IMR-90 (cell line): ENCODE results near the gene SSH2. TPM values are rescaled to one million over a fixed set of nuclear protein-coding genes. Genes with fewer than 3 reads are reported as not detected.
A peak's percentile ranks its signal among the peaks of the same experiment; 100 is the strongest.

Source experiments
- ATAC-seq: fragments of 200-7000 bp; cut with Tn5 transposase; 2 replicates; pipeline ENCODE4 v1.9.1; 2020; ENCODE audit warnings: low read depth, mild to moderate bottlenecking, moderate library complexity
- BruUV-seq: library from RNA; stranded (reverse); fragments of 400-500 nt; replicated peaks from 2 replicates; lab custom pipeline; 2021; lab: Mats Ljungman, UMichigan
- CTCF ChIA-PET: fragments of 300-600 bp; formaldehyde crosslinking; extraction: SDS; loops from one replicate; lab custom pipeline; 2021; ENCODE audit warnings: antibody characterized with exemption; lab: Yijun Ruan, JAX
- POLR2A ChIA-PET: fragments of 300-600 bp; sonication (Branson Sonifier 250); formaldehyde crosslinking; loops from one replicate; lab custom pipeline; 2022; ENCODE audit warnings: antibody characterized with exemption; ENCODE audit not compliant: unreplicated experiment; lab: Charles Lee
- DNase-seq: peaks from one replicate; pipeline ENCODE4 v3.0.0; 2013
- H2AFZ ChIP-seq: replicated peaks from 2 replicates; pipeline ENCODE3; 2013; ENCODE audit warnings: low read length, mild to moderate bottlenecking; ENCODE audit not compliant: poor library complexity
- H2AK5ac ChIP-seq: 2 replicates; pipeline ENCODE4 v1.6.1; 2013; ENCODE audit warnings: low read depth, low read length, inconsistent platforms
- H2AK9ac ChIP-seq: replicated peaks from 2 replicates; pipeline ENCODE3; 2013; ENCODE audit warnings: mild to moderate bottlenecking, low read depth, low read length, moderate library complexity; ENCODE audit not compliant: poor library complexity
- H2BK120ac ChIP-seq: 2 replicates; pipeline ENCODE4 v1.6.1; 2013; ENCODE audit warnings: low read depth, low read length, inconsistent platforms
- H2BK15ac ChIP-seq: 3 replicates; pipeline ENCODE4 v1.6.1; 2013; ENCODE audit warnings: low read depth, low read length, inconsistent platforms
- H2BK20ac ChIP-seq: 2 replicates; pipeline ENCODE4 v1.6.1; 2013; ENCODE audit warnings: low read depth, mild to moderate bottlenecking, inconsistent platforms, low read length, moderate library complexity
- H2BK5ac ChIP-seq: 2 replicates; pipeline ENCODE4 v1.6.1; 2013; ENCODE audit warnings: mild to moderate bottlenecking, low read depth, low read length, inconsistent platforms; ENCODE audit not compliant: poor library complexity, severe bottlenecking
- H3K14ac ChIP-seq: replicated peaks from 2 replicates; pipeline ENCODE4 v1.6.1; 2013; ENCODE audit warnings: low read depth, low read length, inconsistent platforms
- H3K18ac ChIP-seq: 2 replicates; pipeline ENCODE4 v1.6.1; 2013; ENCODE audit warnings: low read depth, low read length, control low read depth
- H3K23ac ChIP-seq: 2 replicates; pipeline ENCODE4 v1.6.1; 2013; ENCODE audit warnings: low read depth, low read length, inconsistent platforms
- H3K27ac ChIP-seq: 2 replicates; pipeline ENCODE4 v1.5.1; 2013; ENCODE audit warnings: mild to moderate bottlenecking, control low read depth, low read length; ENCODE audit not compliant: insufficient read depth
- H3K27me3 ChIP-seq: 2 replicates; pipeline ENCODE4 v1.6.1; 2013; ENCODE audit warnings: low read length; ENCODE audit not compliant: control insufficient read depth, insufficient read depth
- H3K36me3 ChIP-seq: 2 replicates; pipeline ENCODE4 v1.6.1; 2013; ENCODE audit warnings: low read length, mixed read lengths; ENCODE audit not compliant: control insufficient read depth, insufficient read depth
- H3K4ac ChIP-seq: 2 replicates; pipeline ENCODE4 v1.6.1; 2013; ENCODE audit warnings: low read depth, low read length, inconsistent platforms
- H3K4me1 ChIP-seq: 2 replicates; pipeline ENCODE4 v1.6.1; 2013; ENCODE audit warnings: low read length, mixed read lengths; ENCODE audit not compliant: control insufficient read depth, insufficient read depth
- H3K4me2 ChIP-seq: 2 replicates; pipeline ENCODE4 v1.6.1; 2013; ENCODE audit warnings: low read depth, mild to moderate bottlenecking, control low read depth, low read length, moderate library complexity
- H3K4me3 ChIP-seq: 2 replicates; pipeline ENCODE4 v1.5.1; 2013; ENCODE audit warnings: low read depth, mild to moderate bottlenecking, control low read depth, low read length, moderate library complexity; ENCODE audit not compliant: insufficient read depth
- H3K56ac ChIP-seq: 2 replicates; pipeline ENCODE4 v1.6.1; 2013; ENCODE audit warnings: low read length, inconsistent platforms; ENCODE audit not compliant: insufficient read depth; ENCODE audit errors: extremely low read depth
- H3K79me1 ChIP-seq, 2 experiments: 2 replicates each; pipeline ENCODE4 v1.6.1; 2013; ENCODE audit warnings: low read length in 2 of 2, inconsistent platforms in 1 of 2, low read depth in 1 of 2
- H3K9ac ChIP-seq: 2 replicates; pipeline ENCODE4 v1.6.1; 2013; ENCODE audit warnings: low read depth, low read length, control low read depth
- H3K9me1 ChIP-seq: 2 replicates; pipeline ENCODE4 v1.6.1; 2013; ENCODE audit warnings: low read length, inconsistent platforms; ENCODE audit not compliant: insufficient read depth
- H3K9me3 ChIP-seq: 2 replicates; pipeline ENCODE4 v1.6.1; 2013; ENCODE audit warnings: low read length; ENCODE audit not compliant: control insufficient read depth, insufficient read depth
- H4K20me1 ChIP-seq: 2 replicates; pipeline ENCODE4 v1.6.1; 2013; ENCODE audit warnings: low read length, inconsistent platforms; ENCODE audit not compliant: insufficient read depth
- H4K5ac ChIP-seq: 2 replicates; pipeline ENCODE4 v1.6.1; 2013; ENCODE audit warnings: mild to moderate bottlenecking, low read depth, low read length, control low read depth
- H4K8ac ChIP-seq, 2 experiments: 2 replicates each; pipeline ENCODE4 v1.6.1; 2013; ENCODE audit warnings: low read depth in 2 of 2, low read length in 2 of 2, control low read depth in 1 of 2, inconsistent platforms in 1 of 2
- H4K91ac ChIP-seq: 2 replicates; pipeline ENCODE4 v1.6.1; 2013; ENCODE audit warnings: low read depth, low read length, inconsistent platforms; ENCODE audit not compliant: insufficient read depth
- BHLHE40 ChIP-seq: fragments of 150-350 bp; IDR thresholded peaks from 2 replicates; pipeline ENCODE4 v1.6.1; 2016; ENCODE audit warnings: mild to moderate bottlenecking, low read depth, low read length
- CHD1 ChIP-seq: IDR thresholded peaks from 2 replicates; pipeline ENCODE4 v1.6.1; 2012; ENCODE audit warnings: low read depth, low read length, improper control_type of control experiment
- MAZ ChIP-seq: IDR thresholded peaks from 2 replicates; pipeline ENCODE4 v1.6.1; 2012; ENCODE audit warnings: low read depth, mild to moderate bottlenecking, low read length, improper control_type of control experiment, moderate library complexity, borderline replicate concordance
- NFE2L2 ChIP-seq: fragments of 150-350 bp; IDR thresholded peaks from 2 replicates; pipeline ENCODE4 v1.6.1; 2016; ENCODE audit warnings: low read depth, mild to moderate bottlenecking, low read length
- POLR2A ChIP-seq: IDR thresholded peaks from 2 replicates; pipeline ENCODE4 v1.6.1; 2012; ENCODE audit warnings: mild to moderate bottlenecking, low read depth, low read length
- RAD21 ChIP-seq: IDR thresholded peaks from 2 replicates; pipeline ENCODE4 v1.6.1; 2012; ENCODE audit warnings: low read length, improper control_type of control experiment
- SMC3 ChIP-seq: fragments of 150-350 bp; IDR thresholded peaks from 2 replicates; pipeline ENCODE4 v1.6.1; 2016; ENCODE audit warnings: low read depth, mild to moderate bottlenecking, antibody characterized with exemption, low read length, moderate library complexity
- WGBS, 2 experiments: methylation state at CpG; one replicate each; pipeline versions ENCODE4 v1.1.5 to v1.1.7; 2013; ENCODE audit warnings: missing lambda C conversion rate in 2 of 2; ENCODE audit not compliant: insufficient read length in 1 of 2; ENCODE audit errors: extremely low coverage in 2 of 2; 5-methylcytosine and 5-hydroxymethylcytosine counted together
- dilution Hi-C: fragments of 300-500 bp; cut with HindIII; formaldehyde crosslinking; loops from one replicate; pipeline ENCODE4 v1.14.3; 2018; ENCODE audit warnings: low sequenced_read_pairs; ENCODE audit not compliant: unreplicated experiment
- in situ Hi-C: fragments of 300-500 bp; cut with MboI; formaldehyde crosslinking; loops from 3 replicates; pipeline ENCODE4 v1.14.3; 2019; ENCODE audit warnings: low sequenced_read_pairs, inconsistent platforms, mixed read lengths
- intact Hi-C: fragments of 100-400 bp; cut with micrococcal nuclease; formaldehyde crosslinking; loops from 2 replicates; pipeline ENCODE4 v1.10.0; 2022
- polyA plus RNA-seq, 3 experiments: library from polyadenylated mRNA; depleted of rRNA; stranded (reverse); fragments of >200 nt; gene quantifications; 2 replicates each; pipeline ENCODE4 v1.2.3, GENCODE V29; 2012; ENCODE audit warnings: low replicate concordance in 1 of 3
- total RNA-seq: library from RNA; depleted of rRNA; stranded (reverse); fragments of >200 nt; gene quantifications from 2 replicates; pipeline ENCODE4 v1.2.3, GENCODE V29; 2012
- TF ChIP-seq, protein P1 (sequence below): conservative IDR thresholded peaks from 2 replicates; pipeline ENCODE4 v1.5.1; 2012; ENCODE audit warnings: mild to moderate bottlenecking, low read depth, low read length, improper control_type of control experiment

Gene SSH2
- total and polyA plus RNA-seq, 2 of the 4 experiments (the other 2 are of a cell fraction): 9.3 TPM

GRCh38 chr17:29933379-29933778, 3.4 kb upstream of the SSH2 start:
- Histone ChIP-seq H3K18ac (no peak overlapping the region), H2BK15ac (no peak overlapping the region), H4K20me1 (no peaks in the 10 kb centered on the region), H3K9ac (no peak overlapping the region), H3K14ac (no peak overlapping the region), H3K4me2 (no peak overlapping the region), H4K5ac (no peak overlapping the region), H2BK20ac (no peak overlapping the region), H3K4me3 (no peak overlapping the region), H2AFZ (no peak overlapping the region), H2AK9ac (no peak overlapping the region), H3K9me1 (no peaks in the 10 kb centered on the region), H3K56ac (no peak overlapping the region), H4K91ac (no peak overlapping the region), H3K9me3 (no peaks in the 10 kb centered on the region), H3K27ac (no peak overlapping the region), H4K8ac (no peak overlapping the region), H2AK5ac (no peak overlapping the region), H3K27me3 (no peaks in the 10 kb centered on the region; the same call in 1 of the 2 replicates), H3K79me1 (peaks cover 4 to 16% of the 10 kb centered on the region in 2 experiments; a peak in 2 of 4 replicates), H3K4ac (no peak overlapping the region), H2BK5ac (no peak overlapping the region), H3K4me1 (peaks cover 2% of the 10 kb centered on the region), H3K36me3 (no peaks in the 10 kb centered on the region), H2BK120ac (no peak overlapping the region), H3K23ac (no peak overlapping the region)
- no peak for TF ChIP-seq POLR2A
- TF ChIP-seq CHD1: no peak
- no peak for TF ChIP-seq MAZ
- peak; percentile 51 for TF ChIP-seq RAD21
- no peak for TF ChIP-seq BHLHE40
- TF ChIP-seq NFE2L2: no peak
- peak; percentile 46; the same call in 1 of the 2 replicates for TF ChIP-seq SMC3
- TF ChIP-seq, protein P1, sequence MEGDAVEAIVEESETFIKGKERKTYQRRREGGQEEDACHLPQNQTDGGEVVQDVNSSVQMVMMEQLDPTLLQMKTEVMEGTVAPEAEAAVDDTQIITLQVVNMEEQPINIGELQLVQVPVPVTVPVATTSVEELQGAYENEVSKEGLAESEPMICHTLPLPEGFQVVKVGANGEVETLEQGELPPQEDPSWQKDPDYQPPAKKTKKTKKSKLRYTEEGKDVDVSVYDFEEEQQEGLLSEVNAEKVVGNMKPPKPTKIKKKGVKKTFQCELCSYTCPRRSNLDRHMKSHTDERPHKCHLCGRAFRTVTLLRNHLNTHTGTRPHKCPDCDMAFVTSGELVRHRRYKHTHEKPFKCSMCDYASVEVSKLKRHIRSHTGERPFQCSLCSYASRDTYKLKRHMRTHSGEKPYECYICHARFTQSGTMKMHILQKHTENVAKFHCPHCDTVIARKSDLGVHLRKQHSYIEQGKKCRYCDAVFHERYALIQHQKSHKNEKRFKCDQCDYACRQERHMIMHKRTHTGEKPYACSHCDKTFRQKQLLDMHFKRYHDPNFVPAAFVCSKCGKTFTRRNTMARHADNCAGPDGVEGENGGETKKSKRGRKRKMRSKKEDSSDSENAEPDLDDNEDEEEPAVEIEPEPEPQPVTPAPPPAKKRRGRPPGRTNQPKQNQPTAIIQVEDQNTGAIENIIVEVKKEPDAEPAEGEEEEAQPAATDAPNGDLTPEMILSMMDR: peak; percentile 53
- dilution Hi-C loops (no loop called here), intact Hi-C loops (loop anchor here (1.0 kb wide), 1 partner anchor 160 kb away; no protein-coding TSS in a partner anchor), in situ Hi-C loops (loop anchor here (5.0 to 10.0 kb wide), 2 partner anchors 126 to 289 kb away; no protein-coding TSS in a partner anchor)
- no TSS peak for BruUV-seq
- ATAC-seq (no peak), DNase-seq (peak; percentile 43)
- ChIA-PET POLR2A (no interaction called here), CTCF (interaction anchor here (0.6 to 2.8 kb wide), 14 partner anchors 8 to 661 kb away, joined by 3 to 11 read pairs (median 4); partner anchors contain the start of gene EFCAB5)
- WGBS, 2 experiments: no CpG with 5 or more reads among the region's 2 CpGs
